H9 (cell line): ENCODE results near the gene HTRA3. TPM values are rescaled to one million over a fixed set of nuclear protein-coding genes. Genes with fewer than 3 reads are reported as not detected.

Experiments
- DNase-seq: peaks from one replicate; pipeline ENCODE4 v3.0.0-alpha.2; 2017
- H2AFZ ChIP-seq: one replicate; pipeline ENCODE4 v1.6.1; 2013; ENCODE audit warnings: mild to moderate bottlenecking, low read length, control low read depth, moderate library complexity
- H2AK5ac ChIP-seq: 2 replicates; pipeline ENCODE4 v1.6.1; 2013; ENCODE audit warnings: low read length, control low read depth, mixed read lengths; ENCODE audit not compliant: insufficient read length
- H2BK120ac ChIP-seq: one replicate; pipeline ENCODE4 v1.6.1; 2013; ENCODE audit warnings: low read depth, mild to moderate bottlenecking, low read length, control low read depth, inconsistent platforms; ENCODE audit not compliant: poor library complexity, severe bottlenecking
- H2BK12ac ChIP-seq: 2 replicates; pipeline ENCODE4 v1.6.1; 2013; ENCODE audit warnings: low read length, control low read depth, mixed read lengths, low read depth; ENCODE audit not compliant: insufficient read length
- H2BK15ac ChIP-seq: 2 replicates; pipeline ENCODE4 v1.6.1; 2013; ENCODE audit warnings: low read depth, low read length, control low read depth
- H2BK20ac ChIP-seq: one replicate; pipeline ENCODE4 v1.6.1; 2013; ENCODE audit warnings: low read depth, mild to moderate bottlenecking, low read length, control low read depth, inconsistent platforms; ENCODE audit not compliant: poor library complexity, severe bottlenecking
- H2BK5ac ChIP-seq: 2 replicates; pipeline ENCODE4 v1.6.1; 2013; ENCODE audit warnings: low read length, control low read depth, mixed read lengths; ENCODE audit not compliant: insufficient read length
- H3K14ac ChIP-seq: 2 replicates; pipeline ENCODE4 v1.6.1; 2013; ENCODE audit warnings: low read length, control low read depth; ENCODE audit not compliant: insufficient read depth
- H3K18ac ChIP-seq: 2 replicates; pipeline ENCODE4 v1.6.1; 2013; ENCODE audit warnings: low read depth, mild to moderate bottlenecking, mixed read lengths, low read length, control low read depth; ENCODE audit not compliant: insufficient read length
- H3K23ac ChIP-seq: 2 replicates; pipeline ENCODE4 v1.6.1; 2013; ENCODE audit warnings: low read length, control low read depth, mixed read lengths, low read depth; ENCODE audit not compliant: insufficient read length
- H3K23me2 ChIP-seq: 2 replicates; pipeline ENCODE4 v1.6.1; 2013; ENCODE audit warnings: low read depth, mild to moderate bottlenecking, mixed read lengths, low read length, control low read depth; ENCODE audit not compliant: insufficient read length, poor library complexity, severe bottlenecking
- H3K27ac ChIP-seq: 2 replicates; pipeline ENCODE4 v1.5.1; 2013; ENCODE audit warnings: low read length, control low read depth, mixed read lengths, low read depth; ENCODE audit not compliant: insufficient read length
- H3K27me3 ChIP-seq: 2 replicates; pipeline ENCODE4 v1.6.1; 2013; ENCODE audit warnings: low read length, control low read depth, inconsistent platforms; ENCODE audit not compliant: insufficient read depth
- H3K4ac ChIP-seq: 2 replicates; pipeline ENCODE4 v1.6.1; 2013; ENCODE audit warnings: low read depth, mild to moderate bottlenecking, control low read depth, inconsistent platforms, low read length, moderate library complexity
- H3K4me1 ChIP-seq: 2 replicates; pipeline ENCODE4 v1.6.1; 2013; ENCODE audit warnings: low read length, control low read depth, inconsistent platforms; ENCODE audit not compliant: insufficient read depth
- H3K4me2 ChIP-seq: 2 replicates; pipeline ENCODE4 v1.6.1; 2013; ENCODE audit warnings: low read length, control low read depth, mixed read lengths; ENCODE audit not compliant: insufficient read length, insufficient read depth
- H3K56ac ChIP-seq: 2 replicates; pipeline ENCODE4 v1.6.1; 2013; ENCODE audit warnings: low read depth, mild to moderate bottlenecking, mixed read lengths, low read length, control low read depth; ENCODE audit not compliant: insufficient read length
- H3K79me1 ChIP-seq: 2 replicates; pipeline ENCODE4 v1.6.1; 2013; ENCODE audit warnings: low read depth, mild to moderate bottlenecking, moderate library complexity, low read length, control low read depth, inconsistent platforms; ENCODE audit not compliant: insufficient read depth, poor library complexity, severe bottlenecking
- H3K79me2 ChIP-seq: 2 replicates; pipeline ENCODE4 v1.6.1; 2013; ENCODE audit warnings: low read length, control low read depth, inconsistent platforms; ENCODE audit not compliant: insufficient read depth
- H3K9ac ChIP-seq: 2 replicates; pipeline ENCODE4 v1.6.1; 2013; ENCODE audit warnings: low read length, control low read depth, mixed read lengths; ENCODE audit not compliant: insufficient read length; ENCODE audit errors: extremely low read depth
- H3K9me3 ChIP-seq: one replicate; pipeline ENCODE4 v1.6.1; 2013; ENCODE audit warnings: low read depth, low read length, inconsistent platforms; ENCODE audit not compliant: control insufficient read depth
- H3T11ph ChIP-seq: one replicate; pipeline ENCODE4 v1.6.1; 2013; ENCODE audit warnings: mild to moderate bottlenecking, low read length, control low read depth, inconsistent platforms
- H4K20me1 ChIP-seq: one replicate; pipeline ENCODE4 v1.6.1; 2013; ENCODE audit not compliant: control insufficient read depth, insufficient read length, insufficient read depth
- H4K5ac ChIP-seq: 2 replicates; pipeline ENCODE4 v1.6.1; 2013; ENCODE audit warnings: low read depth, mild to moderate bottlenecking, mixed read lengths, low read length, control low read depth; ENCODE audit not compliant: insufficient read length
- H4K8ac ChIP-seq: replicated peaks from 2 replicates; pipeline ENCODE4 v1.6.1; 2013; ENCODE audit warnings: low read length, control low read depth, mixed read lengths, low read depth; ENCODE audit not compliant: insufficient read length
- H4K91ac ChIP-seq: 2 replicates; pipeline ENCODE4 v1.6.1; 2013; ENCODE audit warnings: low read depth, mild to moderate bottlenecking, moderate library complexity, mixed read lengths, low read length, control low read depth; ENCODE audit not compliant: insufficient read length
- H3K27ac Mint-ChIP-seq, 3 experiments: 2 replicates in 2 of 3; 3 replicates in 1 of 3; pipeline ENCODE4 v1.8.0; 2020 to 2021; ENCODE audit warnings: mixed read lengths in 3 of 3, mild to moderate bottlenecking in 1 of 3, moderate library complexity in 1 of 3
- H3K27me3 Mint-ChIP-seq: 2 replicates; pipeline ENCODE4 v1.8.0; 2021; ENCODE audit warnings: low read depth, mild to moderate bottlenecking, moderate library complexity, mixed read lengths
- H3K36me3 Mint-ChIP-seq, 3 experiments: 2 replicates in 2 of 3; 3 replicates in 1 of 3; pipeline ENCODE4 v1.8.0; 2020 to 2021; ENCODE audit warnings: low read depth in 3 of 3, mixed read lengths in 3 of 3; ENCODE audit not compliant: insufficient read depth in 1 of 3
- H3K4me1 Mint-ChIP-seq, 2 experiments: 2 replicates each; pipeline ENCODE4 v1.8.0; 2020; ENCODE audit warnings: mixed read lengths in 2 of 2
- H3K4me3 Mint-ChIP-seq, 2 experiments: 2 replicates in 1 of 2; 3 replicates in 1 of 2; pipeline ENCODE4 v1.8.0; 2020 to 2021; ENCODE audit warnings: mild to moderate bottlenecking in 2 of 2, mixed read lengths in 2 of 2, moderate library complexity in 1 of 2
- H3K9me3 Mint-ChIP-seq, 2 experiments: 2 replicates in 1 of 2; 3 replicates in 1 of 2; pipeline ENCODE4 v1.8.0; 2020; ENCODE audit warnings: mild to moderate bottlenecking in 2 of 2, mixed read lengths in 2 of 2, moderate library complexity in 1 of 2
- CTCF ChIP-seq: fragments of 200-600 bp; sonication (generic); conservative IDR thresholded peaks from 3 replicates; pipeline ENCODE4 v1.8.0; 2021; ENCODE audit warnings: antibody characterized with exemption, mild to moderate bottlenecking
- WGBS: extraction: QIAGEN DNeasy Blood & Tissue Kit; methylation state at CpG from one replicate; pipeline ENCODE4 v1.1.7; 2013; ENCODE audit warnings: missing lambda C conversion rate, low lambda C conversion rate, mixed read lengths; ENCODE audit not compliant: insufficient read length; ENCODE audit errors: extremely low coverage; 5-methylcytosine and 5-hydroxymethylcytosine counted together
- total RNA-seq: library from RNA; stranded (reverse); gene quantifications from 2 replicates; pipeline ENCODE4 v1.2.1, GENCODE V29; 2021

HTRA3 gene
- total RNA-seq, 1 experiment from 2014 or later, result 3.0 TPM

DNA sequence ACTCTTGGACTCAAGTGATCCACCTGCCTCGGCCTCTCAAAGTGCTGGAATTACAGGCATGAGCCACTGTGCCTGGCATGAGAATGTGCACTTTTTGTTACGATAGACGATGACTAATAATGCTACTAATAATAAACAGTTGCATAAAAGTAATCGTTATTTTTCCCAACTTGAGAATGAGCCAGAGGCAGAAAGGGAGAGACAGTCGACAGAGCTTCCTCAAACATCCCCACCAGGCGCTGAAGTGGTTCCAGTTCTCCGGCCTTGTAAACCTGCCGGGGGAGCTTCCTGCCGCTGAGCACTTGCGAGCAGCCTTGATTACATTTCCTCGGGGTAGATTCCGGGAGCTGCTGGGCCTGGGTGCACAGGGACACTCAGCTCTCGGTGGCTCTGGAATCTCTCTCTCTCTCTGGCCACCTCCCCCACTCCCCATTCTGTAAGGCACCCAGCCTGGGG, 8.9 kb upstream of the HTRA3 start:
- no peak overlapping the region for H3K56ac ChIP-seq
- no peak overlapping the region for H2BK5ac ChIP-seq
- H2BK15ac ChIP-seq, result no peak overlapping the region
- no peak overlapping the region for H2AFZ ChIP-seq
- no CpG with 5 or more reads among the region's 13 CpGs for WGBS
- DNase-seq, result no peak
- Mint-ChIP-seq H3K4me1 (peaks cover 0 to 11% of the 10 kb centered on the region in 2 experiments; a peak in 2 of 4 replicates), H3K27ac (no peak overlapping the region; a peak in 1 of 7 replicates), H3K27me3 (peaks cover 5% of the 10 kb centered on the region), H3K4me3 (no peak overlapping the region), H3K36me3 (no peaks in the 10 kb centered on the region), H3K9me3 (no peaks in the 10 kb centered on the region; a peak in 1 of 5 replicates)
- no peaks in the 10 kb centered on the region for H3K4me1 ChIP-seq
- no peaks in the 10 kb centered on the region for H3K9me3 ChIP-seq
- TF ChIP-seq CTCF, result no peak
- H3K23me2 ChIP-seq, result no peaks in the 10 kb centered on the region
- H3K79me1 ChIP-seq, result no peaks in the 10 kb centered on the region
- H4K91ac ChIP-seq, result no peak overlapping the region
- no peak overlapping the region for H4K5ac ChIP-seq
- H3K18ac ChIP-seq, result no peak overlapping the region
- no peaks in the 10 kb centered on the region for H3K27me3 ChIP-seq
- H2BK120ac ChIP-seq, result no peak overlapping the region
- H3T11ph ChIP-seq, result no peak overlapping the region
- H3K4ac ChIP-seq, result no peak overlapping the region
- no peak overlapping the region for H2BK12ac ChIP-seq
- H4K20me1 ChIP-seq, result no peaks in the 10 kb centered on the region
- H2AK5ac ChIP-seq, result no peak overlapping the region
- no peak overlapping the region for H4K8ac ChIP-seq
- no peaks in the 10 kb centered on the region for H3K79me2 ChIP-seq
- H3K14ac ChIP-seq, result no peak overlapping the region
- no peak overlapping the region for H3K9ac ChIP-seq
- no peak overlapping the region for H3K4me2 ChIP-seq
- no peak overlapping the region for H3K27ac ChIP-seq
- H3K23ac ChIP-seq, result no peak overlapping the region
- no peak overlapping the region for H2BK20ac ChIP-seq
